GM21717 (cell line): ENCODE measurements around the gene ZNF397.
A peak's percentile ranks its signal among the peaks of the same experiment; 100 is the strongest.

Experiments
- ATAC-seq: cut with Tn5 transposase; IDR thresholded peaks from one replicate; pipeline ENCODE4 v1.9.1; 2021; ENCODE audit warnings: mild to moderate bottlenecking, moderate library complexity; ENCODE audit not compliant: unreplicated experiment

ZNF397 gene

GRCh38 chr18:35245719-35246317 is 5.0 kb downstream of the ZNF397 start:
- ATAC-seq: no peak

GRCh38 chr18:35246831-35247230 is 6.0 kb downstream of the ZNF397 start:
- ATAC-seq: no peak

GRCh38 chr18:35247412-35248249 is 6.8 kb downstream of the ZNF397 start:
- no peak for ATAC-seq

GRCh38 chr18:35248429-35248828 is 7.6 kb downstream of the ZNF397 start:
- no peak for ATAC-seq

GRCh38 chr18:35252466-35252865 is 11.6 kb downstream of the ZNF397 start:
- no peak for ATAC-seq

GRCh38 chr18:35253655-35254287 is 12.9 kb downstream of the ZNF397 start:
- no peak for ATAC-seq

- no peak for ATAC-seq
Observed at GRCh38 chr18:35256947-35257346, 16.1 kb downstream of the ZNF397 start.

GRCh38 chr18:35264409-35264808 is 23.6 kb downstream of the ZNF397 start:
- ATAC-seq: no peak

- peak; percentile 75 for ATAC-seq
Observed at GRCh38 chr18:35267161-35267651, 26.4 kb downstream of the ZNF397 start.

GRCh38 chr18:35267809-35268208 is 27.0 kb downstream of the ZNF397 start:
- ATAC-seq: no peak

GRCh38 chr18:35268821-35269220 is 28.0 kb downstream of the ZNF397 start:
- no peak for ATAC-seq

- no peak for ATAC-seq
Observed at GRCh38 chr18:35271656-35272055, 30.8 kb downstream of the ZNF397 start.

- no peak for ATAC-seq
Observed at GRCh38 chr18:35276267-35276666, 35.4 kb downstream of the ZNF397 start.

- ATAC-seq: no peak
Observed at GRCh38 chr18:35277633-35278032, 36.8 kb downstream of the ZNF397 start.

- no peak for ATAC-seq
Observed at GRCh38 chr18:35278085-35278484, 37.3 kb downstream of the ZNF397 start.

GRCh38 chr18:35278969-35279368 is 38.1 kb downstream of the ZNF397 start:
- ATAC-seq: no peak

GRCh38 chr18:35282353-35282752 is 41.5 kb downstream of the ZNF397 start:
- ATAC-seq: no peak

GRCh38 chr18:35283923-35284794 is 43.3 kb downstream of the ZNF397 start:
- ATAC-seq: no peak

GRCh38 chr18:35284841-35285240 is 44.0 kb downstream of the ZNF397 start:
- no peak for ATAC-seq

- ATAC-seq: no peak
Observed at GRCh38 chr18:35289293-35289692, 48.5 kb downstream of the ZNF397 start.

- peak; percentile 45 for ATAC-seq
Observed at GRCh38 chr18:35289727-35290093, 48.9 kb downstream of the ZNF397 start.
